GM23338 (cell line): ENCODE data around the gene MYO15B. TPM values are rescaled to one million over a fixed set of nuclear protein-coding genes. Genes with fewer than 3 reads are reported as not detected.

Experiments
- ATAC-seq: fragments of 200-7000 bp; cut with Tn5 transposase; 3 replicates; pipeline ENCODE4 v1.9.1; 2020
- DNase-seq: peaks from one replicate; pipeline ENCODE4 v3.0.0-alpha.2; 2015; ENCODE audit warnings: low spot score
- H2AFZ ChIP-seq: fragments of 200-600 bp; sonication (generic); 2 replicates; pipeline ENCODE4 v1.8.0; 2016; ENCODE audit warnings: antibody characterized with exemption, mild to moderate bottlenecking, moderate library complexity
- H3F3A ChIP-seq: fragments of 200-600 bp; sonication (generic); replicated peaks from 2 replicates; pipeline ENCODE4 v1.8.0; 2017; ENCODE audit warnings: antibody characterized with exemption, mixed run types, low read depth
- H3K27ac ChIP-seq: fragments of 200-600 bp; sonication (generic); 2 replicates; pipeline ENCODE4 v1.6.1; 2016; ENCODE audit warnings: low read depth
- H3K27me3 ChIP-seq: fragments of 200-600 bp; sonication (generic); 2 replicates; pipeline ENCODE4 v1.8.0; 2016; ENCODE audit warnings: mild to moderate bottlenecking, mixed run types, moderate library complexity; ENCODE audit not compliant: insufficient read depth
- H3K36me3 ChIP-seq: fragments of 200-600 bp; sonication (generic); 2 replicates; pipeline ENCODE4 v1.8.0; 2016; ENCODE audit warnings: mild to moderate bottlenecking; ENCODE audit not compliant: insufficient read depth
- H3K4me1 ChIP-seq: fragments of 200-600 bp; sonication (generic); 2 replicates; pipeline ENCODE4 v1.8.0; 2016; ENCODE audit warnings: mild to moderate bottlenecking, moderate library complexity; ENCODE audit not compliant: insufficient read depth
- H3K4me2 ChIP-seq: fragments of 200-600 bp; sonication (generic); 2 replicates; pipeline ENCODE4 v1.7.1; 2017; ENCODE audit warnings: mixed run types
- H3K4me3 ChIP-seq: fragments of 200-600 bp; sonication (generic); 2 replicates; pipeline ENCODE4 v1.6.1; 2016; ENCODE audit warnings: mixed run types
- H3K79me2 ChIP-seq: fragments of 200-600 bp; sonication (generic); replicated peaks from 2 replicates; pipeline ENCODE4 v1.8.0; 2017; ENCODE audit warnings: mild to moderate bottlenecking; ENCODE audit not compliant: insufficient read depth
- H3K9me2 ChIP-seq: fragments of 200-600 bp; sonication (generic); 2 replicates; pipeline ENCODE4 v1.8.0; 2017; ENCODE audit not compliant: insufficient read depth
- H4K20me1 ChIP-seq: fragments of 200-600 bp; sonication (generic); replicated peaks from 2 replicates; pipeline ENCODE4 v1.8.0; 2017; ENCODE audit warnings: mild to moderate bottlenecking; ENCODE audit not compliant: insufficient read depth
- H3K27ac Mint-ChIP-seq: 2 replicates; pipeline ENCODE4 v1.8.0; 2020; ENCODE audit warnings: inconsistent platforms, mild to moderate bottlenecking, moderate library complexity, mixed read lengths
- H3K27me3 Mint-ChIP-seq: 3 replicates; pipeline ENCODE4 v1.8.0; 2022; ENCODE audit warnings: low read depth, mild to moderate bottlenecking, moderate library complexity, mixed read lengths, inconsistent platforms; ENCODE audit not compliant: insufficient read depth, poor library complexity
- H3K36me3 Mint-ChIP-seq: 3 replicates; pipeline ENCODE4 v1.8.0; 2021; ENCODE audit warnings: low read depth, mild to moderate bottlenecking, inconsistent platforms, moderate library complexity, mixed read lengths
- H3K4me1 Mint-ChIP-seq: 3 replicates; pipeline ENCODE4 v1.8.0; 2020; ENCODE audit warnings: mild to moderate bottlenecking, inconsistent platforms, mixed read lengths
- H3K4me3 Mint-ChIP-seq: 3 replicates; pipeline ENCODE4 v1.8.0; 2021; ENCODE audit warnings: moderate library complexity, mild to moderate bottlenecking, inconsistent platforms, mixed read lengths
- H3K9me3 Mint-ChIP-seq: 3 replicates; pipeline ENCODE4 v1.8.0; 2020; ENCODE audit warnings: moderate library complexity, mild to moderate bottlenecking, inconsistent platforms, mixed read lengths
- CREB1 ChIP-seq: fragments of 250-450 bp; sonication (Bioruptor Pico); IDR thresholded peaks from 2 replicates; pipeline ENCODE4 v1.5.0; 2020; ENCODE audit warnings: low read depth, mild to moderate bottlenecking, moderate library complexity
- EZH2 ChIP-seq: fragments of 200-600 bp; sonication (generic); IDR thresholded peaks from one replicate; pipeline ENCODE4 v1.8.0; 2017; ENCODE audit warnings: antibody characterized with exemption, mild to moderate bottlenecking, low read depth; ENCODE audit not compliant: unreplicated experiment
- EZH2phosphoT487 ChIP-seq: fragments of 200-600 bp; sonication (generic); IDR thresholded peaks from one replicate; pipeline ENCODE4 v1.8.1; 2018; ENCODE audit warnings: antibody characterized with exemption; ENCODE audit not compliant: unreplicated experiment
- JUNB ChIP-seq: IDR thresholded peaks from one replicate; pipeline ENCODE4 v1.6.1; 2016; ENCODE audit warnings: antibody characterized with exemption; ENCODE audit not compliant: unreplicated experiment
- NANOG ChIP-seq: IDR thresholded peaks from 2 replicates; pipeline ENCODE4 v1.6.1; 2016; ENCODE audit warnings: antibody characterized with exemption, borderline replicate concordance
- POLR2AphosphoS5 ChIP-seq: IDR thresholded peaks from 2 replicates; pipeline ENCODE4 v1.6.1; 2016; ENCODE audit warnings: antibody characterized with exemption, low read depth
- REST ChIP-seq: IDR thresholded peaks from one replicate; pipeline ENCODE4 v1.6.1; 2018; ENCODE audit warnings: antibody characterized with exemption; ENCODE audit not compliant: unreplicated experiment
- STAT1 ChIP-seq: IDR thresholded peaks from one replicate; pipeline ENCODE4 v1.6.1; 2016; ENCODE audit warnings: antibody characterized with exemption; ENCODE audit not compliant: unreplicated experiment
- ZNF114 ChIP-seq: fragments of 250-450 bp; sonication (Bioruptor Pico); IDR thresholded peaks from 2 replicates; pipeline ENCODE4 v1.5.0; 2020; ENCODE audit warnings: mild to moderate bottlenecking, moderate library complexity
- ZNF331 ChIP-seq: fragments of 250-450 bp; sonication (Bioruptor Pico); IDR thresholded peaks from 2 replicates; pipeline ENCODE4 v1.5.0; 2020; ENCODE audit warnings: low read depth, mild to moderate bottlenecking, moderate library complexity
- polyA plus RNA-seq: library from polyadenylated mRNA; unstranded; fragments of >200 nt; fragmentation: Nextera tagmentation; extraction: Ambion mirVana; gene quantifications from 2 replicates; pipeline ENCODE4 v1.2.1, GENCODE V29; 2016
- total RNA-seq: library from RNA; depleted of rRNA; stranded (reverse); fragments of >200 nt; shearing (Covaris generic); gene quantifications from 2 replicates; pipeline ENCODE4 v1.2.3, GENCODE V29; 2014
- TF ChIP-seq, protein P1 (sequence below): fragments of 250-450 bp; sonication (Bioruptor Pico); IDR thresholded peaks from 2 replicates; pipeline ENCODE4 v1.5.0; 2020; ENCODE audit warnings: mild to moderate bottlenecking, moderate library complexity
- TF ChIP-seq, protein P2 (sequence below): IDR thresholded peaks from 2 replicates; pipeline ENCODE4 v1.6.1; 2016; ENCODE audit warnings: antibody characterized with exemption
- TF ChIP-seq, protein P3 (sequence below), 2 experiments: fragments of 200-600 bp in 1 of 2; sonication (generic) in 1 of 2; conservative IDR thresholded peaks; 2 replicates each; pipeline versions ENCODE4 v1.5.1 to v1.6.1; 2016 to 2017; ENCODE audit warnings: antibody characterized with exemption in 2 of 2, low read depth in 2 of 2, mild to moderate bottlenecking in 2 of 2, moderate library complexity in 1 of 2

Gene MYO15B
- total and polyA plus RNA-seq, 2 experiments from 2014 or later, result 6.6 to 12.4 TPM

- ATAC-seq, result no peak
- Mint-ChIP-seq H3K27me3 (peaks cover 6% of the 10 kb centered on the region), H3K9me3 (no peaks in the 10 kb centered on the region), H3K4me1 (no peaks in the 10 kb centered on the region), H3K27ac (no peak overlapping the region), H3K4me3 (no peak overlapping the region), H3K36me3 (no peaks in the 10 kb centered on the region; the same call in 2 of the 3 replicates)
- Histone ChIP-seq H3F3A (0 out of 2 replicates have a peak, but pooled peaks cover 4% of the 10 kb centered on the region), H3K4me1 (no peaks in the 10 kb centered on the region), H3K36me3 (no peaks in the 10 kb centered on the region), H3K9me2 (no peaks in the 10 kb centered on the region), H3K4me3 (no peak overlapping the region), H3K4me2 (no peak overlapping the region), H3K79me2 (no peaks in the 10 kb centered on the region), H2AFZ (no peak overlapping the region), H3K27me3 (no peaks in the 10 kb centered on the region), H4K20me1 (no peaks in the 10 kb centered on the region), H3K27ac (no peak overlapping the region)
- TF ChIP-seq, protein P1, sequence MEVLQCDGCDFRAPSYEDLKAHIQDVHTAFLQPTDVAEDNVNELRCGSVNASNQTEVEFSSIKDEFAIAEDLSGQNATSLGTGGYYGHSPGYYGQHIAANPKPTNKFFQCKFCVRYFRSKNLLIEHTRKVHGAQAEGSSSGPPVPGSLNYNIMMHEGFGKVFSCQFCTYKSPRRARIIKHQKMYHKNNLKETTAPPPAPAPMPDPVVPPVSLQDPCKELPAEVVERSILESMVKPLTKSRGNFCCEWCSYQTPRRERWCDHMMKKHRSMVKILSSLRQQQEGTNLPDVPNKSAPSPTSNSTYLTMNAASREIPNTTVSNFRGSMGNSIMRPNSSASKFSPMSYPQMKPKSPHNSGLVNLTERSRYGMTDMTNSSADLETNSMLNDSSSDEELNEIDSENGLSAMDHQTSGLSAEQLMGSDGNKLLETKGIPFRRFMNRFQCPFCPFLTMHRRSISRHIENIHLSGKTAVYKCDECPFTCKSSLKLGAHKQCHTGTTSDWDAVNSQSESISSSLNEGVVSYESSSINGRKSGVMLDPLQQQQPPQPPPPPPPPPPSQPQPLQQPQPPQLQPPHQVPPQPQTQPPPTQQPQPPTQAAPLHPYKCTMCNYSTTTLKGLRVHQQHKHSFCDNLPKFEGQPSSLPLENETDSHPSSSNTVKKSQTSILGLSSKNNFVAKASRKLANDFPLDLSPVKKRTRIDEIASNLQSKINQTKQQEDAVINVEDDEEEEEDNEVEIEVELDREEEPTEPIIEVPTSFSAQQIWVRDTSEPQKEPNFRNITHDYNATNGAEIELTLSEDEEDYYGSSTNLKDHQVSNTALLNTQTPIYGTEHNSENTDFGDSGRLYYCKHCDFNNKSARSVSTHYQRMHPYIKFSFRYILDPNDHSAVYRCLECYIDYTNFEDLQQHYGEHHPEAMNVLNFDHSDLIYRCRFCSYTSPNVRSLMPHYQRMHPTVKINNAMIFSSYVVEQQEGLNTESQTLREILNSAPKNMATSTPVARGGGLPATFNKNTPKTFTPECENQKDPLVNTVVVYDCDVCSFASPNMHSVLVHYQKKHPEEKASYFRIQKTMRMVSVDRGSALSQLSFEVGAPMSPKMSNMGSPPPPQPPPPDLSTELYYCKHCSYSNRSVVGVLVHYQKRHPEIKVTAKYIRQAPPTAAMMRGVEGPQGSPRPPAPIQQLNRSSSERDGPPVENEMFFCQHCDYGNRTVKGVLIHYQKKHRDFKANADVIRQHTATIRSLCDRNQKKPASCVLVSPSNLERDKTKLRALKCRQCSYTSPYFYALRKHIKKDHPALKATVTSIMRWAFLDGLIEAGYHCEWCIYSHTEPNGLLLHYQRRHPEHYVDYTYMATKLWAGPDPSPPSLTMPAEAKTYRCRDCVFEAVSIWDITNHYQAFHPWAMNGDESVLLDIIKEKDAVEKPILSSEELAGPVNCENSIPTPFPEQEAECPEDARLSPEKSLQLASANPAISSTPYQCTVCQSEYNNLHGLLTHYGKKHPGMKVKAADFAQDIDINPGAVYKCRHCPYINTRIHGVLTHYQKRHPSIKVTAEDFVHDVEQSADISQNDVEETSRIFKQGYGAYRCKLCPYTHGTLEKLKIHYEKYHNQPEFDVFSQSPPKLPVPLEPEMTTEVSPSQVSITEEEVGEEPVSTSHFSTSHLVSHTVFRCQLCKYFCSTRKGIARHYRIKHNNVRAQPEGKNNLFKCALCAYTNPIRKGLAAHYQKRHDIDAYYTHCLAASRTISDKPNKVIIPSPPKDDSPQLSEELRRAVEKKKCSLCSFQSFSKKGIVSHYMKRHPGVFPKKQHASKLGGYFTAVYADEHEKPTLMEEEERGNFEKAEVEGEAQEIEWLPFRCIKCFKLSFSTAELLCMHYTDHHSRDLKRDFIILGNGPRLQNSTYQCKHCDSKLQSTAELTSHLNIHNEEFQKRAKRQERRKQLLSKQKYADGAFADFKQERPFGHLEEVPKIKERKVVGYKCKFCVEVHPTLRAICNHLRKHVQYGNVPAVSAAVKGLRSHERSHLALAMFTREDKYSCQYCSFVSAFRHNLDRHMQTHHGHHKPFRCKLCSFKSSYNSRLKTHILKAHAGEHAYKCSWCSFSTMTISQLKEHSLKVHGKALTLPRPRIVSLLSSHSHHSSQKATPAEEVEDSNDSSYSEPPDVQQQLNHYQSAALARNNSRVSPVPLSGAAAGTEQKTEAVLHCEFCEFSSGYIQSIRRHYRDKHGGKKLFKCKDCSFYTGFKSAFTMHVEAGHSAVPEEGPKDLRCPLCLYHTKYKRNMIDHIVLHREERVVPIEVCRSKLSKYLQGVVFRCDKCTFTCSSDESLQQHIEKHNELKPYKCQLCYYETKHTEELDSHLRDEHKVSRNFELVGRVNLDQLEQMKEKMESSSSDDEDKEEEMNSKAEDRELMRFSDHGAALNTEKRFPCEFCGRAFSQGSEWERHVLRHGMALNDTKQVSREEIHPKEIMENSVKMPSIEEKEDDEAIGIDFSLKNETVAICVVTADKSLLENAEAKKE (CRISPR knock-in tag), result no peak
- TF ChIP-seq NANOG (no peak), EZH2phosphoT487 (no peak), POLR2AphosphoS5 (no peak), REST (no peak), ZNF114 (no peak), ZNF331 (CRISPR knock-in tag) (no peak), STAT1 (no peak), EZH2 (no peak), CREB1 (CRISPR knock-in tag) (no peak), JUNB (no peak)
- TF ChIP-seq, protein P2, sequence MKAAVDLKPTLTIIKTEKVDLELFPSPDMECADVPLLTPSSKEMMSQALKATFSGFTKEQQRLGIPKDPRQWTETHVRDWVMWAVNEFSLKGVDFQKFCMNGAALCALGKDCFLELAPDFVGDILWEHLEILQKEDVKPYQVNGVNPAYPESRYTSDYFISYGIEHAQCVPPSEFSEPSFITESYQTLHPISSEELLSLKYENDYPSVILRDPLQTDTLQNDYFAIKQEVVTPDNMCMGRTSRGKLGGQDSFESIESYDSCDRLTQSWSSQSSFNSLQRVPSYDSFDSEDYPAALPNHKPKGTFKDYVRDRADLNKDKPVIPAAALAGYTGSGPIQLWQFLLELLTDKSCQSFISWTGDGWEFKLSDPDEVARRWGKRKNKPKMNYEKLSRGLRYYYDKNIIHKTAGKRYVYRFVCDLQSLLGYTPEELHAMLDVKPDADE, result no peak
- TF ChIP-seq, protein P3, sequence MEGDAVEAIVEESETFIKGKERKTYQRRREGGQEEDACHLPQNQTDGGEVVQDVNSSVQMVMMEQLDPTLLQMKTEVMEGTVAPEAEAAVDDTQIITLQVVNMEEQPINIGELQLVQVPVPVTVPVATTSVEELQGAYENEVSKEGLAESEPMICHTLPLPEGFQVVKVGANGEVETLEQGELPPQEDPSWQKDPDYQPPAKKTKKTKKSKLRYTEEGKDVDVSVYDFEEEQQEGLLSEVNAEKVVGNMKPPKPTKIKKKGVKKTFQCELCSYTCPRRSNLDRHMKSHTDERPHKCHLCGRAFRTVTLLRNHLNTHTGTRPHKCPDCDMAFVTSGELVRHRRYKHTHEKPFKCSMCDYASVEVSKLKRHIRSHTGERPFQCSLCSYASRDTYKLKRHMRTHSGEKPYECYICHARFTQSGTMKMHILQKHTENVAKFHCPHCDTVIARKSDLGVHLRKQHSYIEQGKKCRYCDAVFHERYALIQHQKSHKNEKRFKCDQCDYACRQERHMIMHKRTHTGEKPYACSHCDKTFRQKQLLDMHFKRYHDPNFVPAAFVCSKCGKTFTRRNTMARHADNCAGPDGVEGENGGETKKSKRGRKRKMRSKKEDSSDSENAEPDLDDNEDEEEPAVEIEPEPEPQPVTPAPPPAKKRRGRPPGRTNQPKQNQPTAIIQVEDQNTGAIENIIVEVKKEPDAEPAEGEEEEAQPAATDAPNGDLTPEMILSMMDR (conservative IDR thresholded peaks at IDR 0.05; ENCODE audit: low read depth in 2 of 2), result no peak
- no peak for DNase-seq
Measured at GRCh38 chr17:75595920-75596313, 8.3 kb downstream of the MYO15B start.
